Loucy (cell line): ENCODE data around the gene CHI3L1.

ENCODE experiments used
- H2AFZ ChIP-seq: fragments of 200-600 bp; sonication (generic); 2 replicates; pipeline ENCODE4 v1.6.0; 2016; ENCODE audit warnings: antibody characterized with exemption, mild to moderate bottlenecking, low read length, moderate library complexity
- H3F3A ChIP-seq: fragments of 200-600 bp; 2 replicates; pipeline ENCODE4 v1.6.0; 2016; ENCODE audit warnings: antibody characterized with exemption, low read depth, mild to moderate bottlenecking
- H3K27me3 ChIP-seq: fragments of 200-600 bp; sonication (generic); 2 replicates; pipeline ENCODE4 v1.6.1; 2014; ENCODE audit warnings: low read length, mild to moderate bottlenecking; ENCODE audit not compliant: insufficient read depth, poor library complexity, severe bottlenecking
- H3K36me3 ChIP-seq: fragments of 200-600 bp; sonication (generic); 2 replicates; pipeline ENCODE4 v1.6.1; 2016; ENCODE audit warnings: low read length; ENCODE audit not compliant: insufficient read depth
- H3K4me1 ChIP-seq: fragments of 200-600 bp; sonication (generic); 2 replicates; pipeline ENCODE4 v1.5.1; 2014; ENCODE audit warnings: low read length, mild to moderate bottlenecking; ENCODE audit not compliant: insufficient read depth, poor library complexity, severe bottlenecking
- H3K4me2 ChIP-seq: fragments of 200-600 bp; sonication (generic); 2 replicates; pipeline ENCODE4 v1.6.0; 2014; ENCODE audit warnings: antibody characterized with exemption, low read length, low read depth, mild to moderate bottlenecking; ENCODE audit not compliant: poor library complexity, severe bottlenecking
- H3K4me3 ChIP-seq: fragments of 200-600 bp; sonication (generic); 2 replicates; pipeline ENCODE4 v1.5.1; 2014; ENCODE audit warnings: low read length, mild to moderate bottlenecking, mixed read lengths; ENCODE audit not compliant: poor library complexity, severe bottlenecking
- H3K79me2 ChIP-seq: fragments of 200-600 bp; sonication (generic); 2 replicates; pipeline ENCODE4 v1.6.1; 2014; ENCODE audit warnings: low read length; ENCODE audit not compliant: insufficient read depth
- H3K9ac ChIP-seq: fragments of 200-600 bp; sonication (generic); 2 replicates; pipeline ENCODE4 v1.6.0; 2014; ENCODE audit warnings: mild to moderate bottlenecking, low read depth, low read length, moderate library complexity; ENCODE audit not compliant: poor library complexity, severe bottlenecking
- H3K9me2 ChIP-seq: fragments of 200-600 bp; sonication (generic); replicated peaks from 2 replicates; pipeline ENCODE4 v1.6.1; 2016; ENCODE audit warnings: low read depth, low read length, mixed read lengths
- H3K9me3 ChIP-seq: fragments of 200-600 bp; sonication (generic); 2 replicates; pipeline ENCODE4 v1.6.1; 2014; ENCODE audit warnings: mild to moderate bottlenecking, antibody characterized with exemption, low read length, low read depth; ENCODE audit not compliant: insufficient read depth
- H4K20me1 ChIP-seq: fragments of 200-600 bp; sonication (generic); 2 replicates; pipeline ENCODE4 v1.6.0; 2014; ENCODE audit warnings: antibody characterized with exemption, low read length, mild to moderate bottlenecking; ENCODE audit not compliant: insufficient read depth, poor library complexity, severe bottlenecking
- CTCF ChIP-seq: fragments of 200-600 bp; sonication (generic); conservative IDR thresholded peaks from 2 replicates; pipeline ENCODE4 v1.5.1; 2014; ENCODE audit warnings: mild to moderate bottlenecking, antibody characterized with exemption, low read length
- EZH2phosphoT487 ChIP-seq: fragments of 200-600 bp; IDR thresholded peaks from 2 replicates; pipeline ENCODE4 v1.6.1; 2018; ENCODE audit warnings: antibody characterized with exemption, mild to moderate bottlenecking, moderate library complexity, borderline replicate concordance

CHI3L1 gene

DNA sequence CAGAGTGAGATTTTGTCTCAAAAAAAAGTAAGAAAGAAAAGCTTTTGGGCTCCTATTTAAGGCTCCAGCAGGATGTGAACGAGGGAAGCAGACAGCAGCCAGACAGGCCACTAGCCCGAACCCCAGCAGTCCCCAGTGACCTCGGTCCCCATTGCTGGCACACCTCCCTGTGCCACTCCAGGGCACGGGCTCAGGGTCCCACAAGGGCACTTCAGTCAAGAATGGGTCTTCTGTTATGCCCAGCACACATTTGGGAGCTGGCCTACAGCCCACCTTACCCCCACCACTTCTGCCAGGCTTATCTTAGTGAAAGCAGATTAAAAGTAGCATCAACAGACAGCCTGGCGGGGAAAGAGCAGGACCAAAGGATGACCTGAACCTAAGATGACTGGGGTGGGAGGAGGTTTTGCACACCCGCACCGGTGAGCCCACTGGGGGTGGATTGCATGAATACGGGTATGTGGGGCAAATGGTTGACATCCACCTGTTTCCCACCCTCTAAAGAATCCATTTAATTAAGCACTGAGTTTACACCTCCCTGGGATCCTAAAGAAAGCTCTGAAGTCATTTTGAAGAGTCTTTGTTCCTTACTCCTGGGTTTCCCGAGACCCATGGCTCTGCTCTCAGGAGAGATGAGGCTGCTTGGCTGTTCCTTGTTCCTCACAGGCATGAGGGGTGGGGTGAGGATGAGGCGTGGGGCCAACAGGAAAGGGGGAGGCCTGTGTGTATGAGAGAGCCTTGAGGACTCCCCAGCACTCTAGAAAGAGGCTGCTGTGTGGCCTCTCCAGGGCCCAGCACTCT lies 4.7 kb downstream of the CHI3L1 start:
- Histone ChIP-seq H3K27me3 (no peaks in the 10 kb centered on the region), H3K36me3 (no peaks in the 10 kb centered on the region), H3K9ac (no peak overlapping the region), H2AFZ (no peak overlapping the region), H3K9me3 (no peaks in the 10 kb centered on the region), H3K4me2 (no peak overlapping the region), H3K4me1 (peaks cover 13% of the 10 kb centered on the region), H3K9me2 (no peaks in the 10 kb centered on the region), H3K4me3 (no peak overlapping the region), H4K20me1 (no peaks in the 10 kb centered on the region), H3K79me2 (no peaks in the 10 kb centered on the region), H3F3A (no peaks in the 10 kb centered on the region)
- no peak for TF ChIP-seq EZH2phosphoT487
- TF ChIP-seq CTCF: no peak

DNA sequence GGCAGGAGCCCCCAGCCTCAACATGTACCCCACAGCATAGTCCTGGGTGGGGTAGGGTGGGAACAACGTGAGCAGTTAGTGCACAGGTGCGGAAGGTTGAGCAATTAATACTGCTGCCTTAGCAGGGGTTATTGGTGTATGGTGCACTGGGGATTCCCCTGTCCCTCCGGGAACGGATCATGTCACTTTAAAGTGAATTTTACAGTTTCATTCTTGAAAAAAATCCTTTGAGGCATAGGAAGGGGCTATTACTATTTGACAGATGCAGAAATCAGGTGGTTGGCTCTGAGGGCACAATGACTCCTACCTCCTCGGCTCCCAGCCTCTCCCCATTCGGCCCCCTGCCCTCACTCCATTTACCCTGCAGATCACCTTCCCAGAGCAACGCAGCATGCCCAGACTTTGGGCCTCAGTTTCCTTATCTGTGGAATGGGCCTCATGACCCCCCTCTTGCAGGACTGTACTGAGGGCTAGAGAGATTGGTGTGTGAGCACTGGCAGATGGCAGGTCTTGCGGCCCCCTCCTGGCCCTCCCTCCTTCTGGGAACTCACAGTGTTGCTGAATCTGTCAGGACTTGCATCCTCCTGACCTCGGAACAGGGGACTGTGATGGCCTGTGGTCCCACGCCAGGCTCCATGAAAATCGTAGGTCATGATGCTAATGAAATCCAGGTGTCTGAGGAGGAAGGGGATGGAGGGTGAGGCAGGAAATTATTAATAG lies 5.7 kb downstream of the CHI3L1 start:
- Histone ChIP-seq H3K4me1 (peaks cover 13% of the 10 kb centered on the region), H3K27me3 (no peaks in the 10 kb centered on the region), H4K20me1 (no peaks in the 10 kb centered on the region), H3K9me3 (no peaks in the 10 kb centered on the region), H3K4me3 (no peak overlapping the region), H2AFZ (no peak overlapping the region), H3K9ac (no peak overlapping the region), H3K4me2 (no peak overlapping the region), H3K36me3 (no peaks in the 10 kb centered on the region), H3K9me2 (no peaks in the 10 kb centered on the region), H3F3A (no peaks in the 10 kb centered on the region), H3K79me2 (no peaks in the 10 kb centered on the region)
- TF ChIP-seq EZH2phosphoT487 (no peak), CTCF (no peak)

GRCh38 chr1:203179667-203180005 lies 6.9 kb downstream of the CHI3L1 start:
- Histone ChIP-seq H3F3A (no peaks in the 10 kb centered on the region), H3K4me1 (peaks cover 13% of the 10 kb centered on the region), H3K9me3 (no peaks in the 10 kb centered on the region), H3K79me2 (no peaks in the 10 kb centered on the region), H3K4me3 (no peak overlapping the region), H3K36me3 (no peaks in the 10 kb centered on the region), H3K9me2 (no peaks in the 10 kb centered on the region), H3K4me2 (no peak overlapping the region), H3K9ac (no peak overlapping the region), H2AFZ (no peak overlapping the region), H3K27me3 (no peaks in the 10 kb centered on the region), H4K20me1 (no peaks in the 10 kb centered on the region)
- TF ChIP-seq EZH2phosphoT487: no peak
- no peak for TF ChIP-seq CTCF
